Measurements from ENCODE around the gene NR5A2.
"Not testable (repeated sequence)": the region's sequence is repeated elsewhere in the genome, so short reads cannot be mapped to it uniquely, and the experiment has no call there.

Gene NR5A2

GRCh38 chr1:200182701-200183100 is 155.2 kb downstream of the NR5A2 start:
- H3K4me3 ChIP-seq (ENCODE audit: low read depth, low read length), result no peak overlapping the region
- DNase-seq (ENCODE audit: low read depth), result no peak
- no peak for TF ChIP-seq CTCF (IDR thresholded peaks at IDR 0.05; ENCODE audit: control insufficient read depth, extremely low read depth, insufficient read depth)

DNA sequence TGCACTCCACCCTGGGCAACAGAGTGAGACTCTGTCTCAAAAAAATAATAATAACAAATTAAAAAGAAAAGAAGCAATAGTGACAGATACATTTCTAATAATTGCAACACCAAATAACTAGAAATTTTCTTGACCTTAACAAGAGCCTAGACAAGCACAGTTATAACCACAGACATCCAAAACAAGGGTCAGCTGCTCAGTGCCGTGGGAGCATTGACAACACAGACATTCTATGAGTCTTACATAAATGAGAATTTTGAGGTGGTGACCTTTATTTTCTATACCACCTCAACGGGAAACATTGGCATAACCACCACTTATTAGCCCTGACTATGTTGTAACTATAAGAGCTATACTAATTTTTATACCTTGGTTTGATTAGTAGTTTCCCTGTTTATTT is 156.1 kb downstream of the NR5A2 start:
- no peak overlapping the region for H3K4me3 ChIP-seq (ENCODE audit: low read depth, low read length)
- no peak for DNase-seq (ENCODE audit: low read depth)
- no peak for TF ChIP-seq CTCF (IDR thresholded peaks at IDR 0.05; ENCODE audit: control insufficient read depth, extremely low read depth, insufficient read depth)

DNA sequence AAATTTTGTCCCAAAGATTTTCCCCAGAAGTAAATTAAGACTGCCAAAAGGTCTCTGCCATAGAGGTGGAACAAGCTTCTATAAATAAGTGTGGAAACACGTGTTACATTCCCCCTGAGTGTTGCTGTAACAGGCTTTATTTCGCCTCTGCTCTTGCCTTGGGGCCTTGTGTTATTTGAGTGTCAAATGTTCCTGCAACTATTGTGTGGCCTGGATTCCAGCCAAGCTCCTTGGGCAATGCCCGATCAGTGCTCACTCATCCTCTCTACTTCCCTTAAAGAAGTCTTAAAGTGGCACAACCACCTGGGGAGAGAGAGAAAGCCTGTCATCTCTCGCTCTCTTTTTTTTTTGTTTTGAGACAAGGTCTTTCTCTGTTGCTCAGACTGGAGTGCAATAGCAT is 156.7 kb downstream of the NR5A2 start:
- H3K4me3 ChIP-seq (ENCODE audit: low read depth, low read length), result no peak overlapping the region
- peak; percentile 75 for DNase-seq (ENCODE audit: low read depth)

DNA sequence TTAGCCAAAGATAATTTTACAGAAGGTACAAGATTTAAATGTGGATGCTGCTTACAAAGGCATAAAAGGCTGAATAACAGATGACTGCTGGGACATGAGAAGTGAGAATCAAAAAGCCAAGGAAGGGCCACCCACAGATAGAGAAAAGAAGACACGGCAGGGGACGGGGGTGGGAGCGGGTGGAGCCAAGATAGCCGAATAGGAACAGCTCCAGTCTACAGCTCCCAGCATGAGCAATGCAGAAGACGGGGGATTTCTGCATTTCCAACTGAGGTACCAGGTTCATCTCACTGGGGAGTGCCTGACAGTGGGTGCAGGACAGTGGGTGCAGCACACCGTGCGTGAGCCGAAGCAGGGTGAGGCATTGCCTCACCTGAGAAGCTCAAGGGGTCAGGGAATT is 157.7 kb downstream of the NR5A2 start:
- DNase-seq (ENCODE audit: low read depth); H3K4me3 ChIP-seq (ENCODE audit: low read depth, low read length): not testable (repeated sequence)

More for the DNA sequence above, 156.7 kb downstream of the NR5A2 start:
- TF ChIP-seq CTCF (IDR thresholded peaks at IDR 0.05; ENCODE audit: control insufficient read depth, extremely low read depth, insufficient read depth), result no peak

DNA sequence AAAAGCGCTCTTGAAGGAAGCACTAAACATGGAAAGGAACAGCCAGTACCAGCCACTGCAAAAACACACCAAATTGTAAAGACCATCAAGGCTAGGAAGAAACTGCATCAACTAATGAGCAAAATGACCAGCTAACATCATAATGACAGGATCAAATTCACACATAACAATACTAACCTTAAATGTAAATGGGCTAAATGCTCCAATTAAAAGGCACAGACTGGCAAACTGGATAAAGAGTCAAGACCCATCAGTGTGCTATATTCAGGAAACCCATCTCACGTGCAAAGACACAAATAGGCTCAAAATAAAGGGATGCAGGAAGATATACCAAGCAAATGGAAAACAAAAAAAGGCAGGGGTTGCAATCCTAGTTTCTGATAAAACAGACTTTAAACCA is 159.8 kb downstream of the NR5A2 start:
- H3K4me3 ChIP-seq (ENCODE audit: low read depth, low read length); DNase-seq (ENCODE audit: low read depth): not testable (repeated sequence)

- TF ChIP-seq CTCF (IDR thresholded peaks at IDR 0.05; ENCODE audit: control insufficient read depth, extremely low read depth, insufficient read depth), result no peak
- DNase-seq (ENCODE audit: low read depth), result no peak
- no peak overlapping the region for H3K4me3 ChIP-seq (ENCODE audit: low read depth, low read length)
These were observed 164.5 kb downstream of the NR5A2 start for GRCh38 chr1:200191993-200192392.

GRCh38 chr1:200194477-200194876 is 167.0 kb downstream of the NR5A2 start:
- TF ChIP-seq CTCF (IDR thresholded peaks at IDR 0.05; ENCODE audit: control insufficient read depth, extremely low read depth, insufficient read depth), result no peak
- H3K4me3 ChIP-seq (ENCODE audit: low read depth, low read length), result no peak overlapping the region
- DNase-seq (ENCODE audit: low read depth), result no peak

GRCh38 chr1:200198236-200198635 is 170.7 kb downstream of the NR5A2 start:
- no peak for DNase-seq (ENCODE audit: low read depth)
- H3K4me3 ChIP-seq (ENCODE audit: low read depth, low read length), result no peak overlapping the region
- no peak for TF ChIP-seq CTCF (IDR thresholded peaks at IDR 0.05; ENCODE audit: control insufficient read depth, extremely low read depth, insufficient read depth)
